Hepatocyte (in vitro differentiated cells): Measurements from ENCODE around the gene KLC3. TPM values are rescaled to one million over a fixed set of nuclear protein-coding genes. Genes with fewer than 3 reads are reported as not detected.

Experiments
- DNase-seq: peaks from one replicate; pipeline ENCODE4 v3.0.0-alpha.2; 2016; ENCODE audit warnings: low spot score
- H2AFZ ChIP-seq: fragments of 200-600 bp; sonication (generic); 2 replicates; pipeline ENCODE4 v1.6.0; 2016; ENCODE audit warnings: antibody characterized with exemption, mild to moderate bottlenecking
- H3K27ac ChIP-seq: fragments of 200-600 bp; sonication (generic); 2 replicates; pipeline ENCODE4 v1.5.1; 2016; ENCODE audit warnings: mild to moderate bottlenecking
- H3K27me3 ChIP-seq: fragments of 200-600 bp; sonication (generic); 2 replicates; pipeline ENCODE4 v1.6.1; 2016
- H3K36me3 ChIP-seq: fragments of 200-600 bp; sonication (generic); replicated peaks from 2 replicates; pipeline ENCODE4 v1.5.1; 2016; ENCODE audit warnings: low read depth; ENCODE audit not compliant: insufficient read depth
- H3K4me1 ChIP-seq: fragments of 200-600 bp; sonication (generic); 2 replicates; pipeline ENCODE4 v1.5.1; 2016; ENCODE audit warnings: mild to moderate bottlenecking, moderate library complexity; ENCODE audit not compliant: insufficient read depth
- H3K4me2 ChIP-seq: fragments of 200-600 bp; sonication (generic); 2 replicates; pipeline ENCODE4 v1.6.0; 2016
- H3K4me3 ChIP-seq: fragments of 200-600 bp; sonication (generic); 2 replicates; pipeline ENCODE4 v1.5.1; 2016; ENCODE audit warnings: mild to moderate bottlenecking
- H3K79me2 ChIP-seq: fragments of 200-600 bp; sonication (generic); 2 replicates; pipeline ENCODE4 v1.6.0; 2017; ENCODE audit warnings: mild to moderate bottlenecking
- H3K9me2 ChIP-seq: fragments of 200-600 bp; sonication (generic); replicated peaks from 2 replicates; pipeline ENCODE4 v1.6.0; 2017; ENCODE audit warnings: mild to moderate bottlenecking; ENCODE audit not compliant: insufficient read depth
- H3K9me3 ChIP-seq: fragments of 200-600 bp; sonication (generic); 2 replicates; pipeline ENCODE4 v1.5.1; 2016; ENCODE audit warnings: low read depth, mild to moderate bottlenecking
- H4K20me1 ChIP-seq: fragments of 200-600 bp; sonication (generic); 2 replicates; pipeline ENCODE4 v1.6.0; 2016; ENCODE audit warnings: mild to moderate bottlenecking; ENCODE audit not compliant: insufficient read depth, poor library complexity, severe bottlenecking
- EZH2 ChIP-seq: fragments of 200-600 bp; sonication (generic); IDR thresholded peaks from 2 replicates; pipeline ENCODE4 v1.6.1; 2016; ENCODE audit warnings: antibody characterized with exemption, mild to moderate bottlenecking, borderline replicate concordance
- EZH2phosphoT487 ChIP-seq: fragments of 200-600 bp; sonication (generic); IDR thresholded peaks from one replicate; pipeline ENCODE4 v1.6.1; 2018; ENCODE audit warnings: antibody characterized with exemption, mild to moderate bottlenecking, low read depth, moderate library complexity; ENCODE audit not compliant: unreplicated experiment, severe bottlenecking
- WGBS: methylation state at CpG from one replicate; pipeline ENCODE4 v1.1.6; 2016; ENCODE audit warnings: low lambda C conversion rate; ENCODE audit errors: missing lambda C conversion rate; 5-methylcytosine and 5-hydroxymethylcytosine counted together
- polyA plus RNA-seq: library from polyadenylated mRNA; unstranded; fragments of >200 nt; fragmentation: Nextera tagmentation; extraction: Ambion mirVana; gene quantifications from 2 replicates; pipeline ENCODE4 v1.2.1, GENCODE V29; 2016
- total RNA-seq: library from RNA; depleted of rRNA; stranded (reverse); fragments of >200 nt; gene quantifications from 2 replicates; pipeline ENCODE4 v1.2.3, GENCODE V29; 2014
- TF ChIP-seq, protein P1 (sequence below): fragments of 200-600 bp; sonication (generic); IDR thresholded peaks from 2 replicates; pipeline ENCODE4 v1.5.1; 2016; ENCODE audit warnings: antibody characterized with exemption, mild to moderate bottlenecking; ENCODE audit not compliant: poor library complexity

Gene KLC3
- total RNA-seq (3.3 and 5.5 TPM in 2 replicates), polyA plus RNA-seq (2.7 and 7.6 TPM in 2 replicates)

DNA sequence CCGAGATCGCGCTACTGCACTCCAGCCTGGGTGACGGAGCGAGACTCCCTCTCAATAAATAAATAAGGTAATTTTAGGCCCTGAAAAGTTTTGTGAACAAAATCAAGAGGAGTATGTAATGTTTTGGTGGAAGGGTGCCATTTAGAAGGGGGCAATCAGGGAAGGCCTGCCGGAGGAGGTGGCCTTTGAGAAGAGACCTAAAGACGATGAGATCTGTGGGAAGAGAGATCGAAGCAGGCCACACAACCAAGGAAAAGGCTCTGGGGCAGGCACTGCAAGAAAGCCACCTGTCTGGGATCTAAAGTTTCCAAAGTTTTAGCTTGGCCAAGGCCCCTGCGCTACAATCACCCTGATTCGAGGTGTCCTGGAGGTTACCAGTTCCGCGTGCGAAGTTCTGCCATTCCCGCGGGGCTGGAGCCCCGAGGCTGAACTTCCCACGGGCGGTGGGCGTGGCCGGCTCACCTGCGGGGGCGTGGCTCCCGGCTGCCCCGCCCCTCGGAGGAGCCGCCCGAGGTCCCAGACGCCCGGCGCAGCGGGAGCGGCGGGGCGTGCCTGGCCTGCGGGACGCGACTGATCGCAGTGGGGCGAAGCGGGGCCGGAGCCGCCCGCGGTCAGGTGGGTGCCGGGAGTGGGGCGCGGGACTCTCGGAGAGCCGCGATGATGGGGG is at the start of gene KLC3:
Gene KLC3 (plus strand): TSS at position 519 of the 667 bp plus-strand sequence. CDS start 4,792 bp downstream, outside the sequence.
- H4K20me1 ChIP-seq: no peaks in the 10 kb centered on the region
- TF ChIP-seq, protein P1, sequence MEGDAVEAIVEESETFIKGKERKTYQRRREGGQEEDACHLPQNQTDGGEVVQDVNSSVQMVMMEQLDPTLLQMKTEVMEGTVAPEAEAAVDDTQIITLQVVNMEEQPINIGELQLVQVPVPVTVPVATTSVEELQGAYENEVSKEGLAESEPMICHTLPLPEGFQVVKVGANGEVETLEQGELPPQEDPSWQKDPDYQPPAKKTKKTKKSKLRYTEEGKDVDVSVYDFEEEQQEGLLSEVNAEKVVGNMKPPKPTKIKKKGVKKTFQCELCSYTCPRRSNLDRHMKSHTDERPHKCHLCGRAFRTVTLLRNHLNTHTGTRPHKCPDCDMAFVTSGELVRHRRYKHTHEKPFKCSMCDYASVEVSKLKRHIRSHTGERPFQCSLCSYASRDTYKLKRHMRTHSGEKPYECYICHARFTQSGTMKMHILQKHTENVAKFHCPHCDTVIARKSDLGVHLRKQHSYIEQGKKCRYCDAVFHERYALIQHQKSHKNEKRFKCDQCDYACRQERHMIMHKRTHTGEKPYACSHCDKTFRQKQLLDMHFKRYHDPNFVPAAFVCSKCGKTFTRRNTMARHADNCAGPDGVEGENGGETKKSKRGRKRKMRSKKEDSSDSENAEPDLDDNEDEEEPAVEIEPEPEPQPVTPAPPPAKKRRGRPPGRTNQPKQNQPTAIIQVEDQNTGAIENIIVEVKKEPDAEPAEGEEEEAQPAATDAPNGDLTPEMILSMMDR: no peak
- TF ChIP-seq EZH2: no peak
- TF ChIP-seq EZH2phosphoT487: no peak
- H3K27me3 ChIP-seq: peaks cover 13% of the 10 kb centered on the region
- no peak within 1 kb of the TSS for H3K4me3 ChIP-seq
- no peaks in the 10 kb centered on the region for H3K9me2 ChIP-seq
- peak within 1 kb of the TSS; percentile 93 for H3K4me2 ChIP-seq
- H3K4me1 ChIP-seq: no peaks in the 10 kb centered on the region
- 15% methylated on average over 47 of the region's 50 CpGs for WGBS
- peak; percentile 85 for DNase-seq
- no peaks in the 10 kb centered on the region for H3K79me2 ChIP-seq
- no peaks in the 10 kb centered on the region for H3K9me3 ChIP-seq
- H3K27ac ChIP-seq: no peak within 1 kb of the TSS
- H2AFZ ChIP-seq: no peak within 1 kb of the TSS
- no peaks in the 10 kb centered on the region for H3K36me3 ChIP-seq

DNA sequence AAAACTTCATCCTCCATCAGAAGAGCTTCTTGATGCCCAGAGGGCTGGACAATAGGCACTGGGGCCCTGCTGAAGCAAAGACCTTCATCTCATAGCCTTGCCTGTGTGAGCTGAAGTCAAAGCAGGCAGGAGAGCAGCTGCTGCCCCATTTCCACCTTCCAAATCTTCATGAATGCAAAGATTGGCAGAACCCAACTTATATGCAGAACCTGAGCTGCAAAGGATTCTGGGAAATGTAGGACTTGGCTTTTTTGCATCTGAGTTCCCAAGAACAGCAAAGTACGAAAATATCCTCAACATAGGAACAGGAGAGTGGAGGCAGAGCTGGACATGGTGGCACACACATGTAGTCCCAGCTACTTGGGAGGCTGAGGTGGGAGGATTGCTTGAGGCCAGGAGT is 48.7 kb upstream of the KLC3 start:
- no peaks in the 10 kb centered on the region for H4K20me1 ChIP-seq
- H3K4me2 ChIP-seq: no peak overlapping the region
- no peaks in the 10 kb centered on the region for H3K9me2 ChIP-seq
- no peak overlapping the region for H3K4me3 ChIP-seq
- H3K9me3 ChIP-seq: no peaks in the 10 kb centered on the region
- no peak for TF ChIP-seq EZH2
- no peak for TF ChIP-seq EZH2phosphoT487
- TF ChIP-seq, protein P1: no peak
- no peak for DNase-seq
- no peaks in the 10 kb centered on the region for H3K4me1 ChIP-seq
- H2AFZ ChIP-seq: no peak overlapping the region
- H3K27me3 ChIP-seq: no peaks in the 10 kb centered on the region
- 100% methylated on average over 1 of the region's 1 CpG for WGBS
- no peak overlapping the region for H3K27ac ChIP-seq
- H3K36me3 ChIP-seq: peaks cover 4% of the 10 kb centered on the region
- H3K79me2 ChIP-seq: no peaks in the 10 kb centered on the region

DNA sequence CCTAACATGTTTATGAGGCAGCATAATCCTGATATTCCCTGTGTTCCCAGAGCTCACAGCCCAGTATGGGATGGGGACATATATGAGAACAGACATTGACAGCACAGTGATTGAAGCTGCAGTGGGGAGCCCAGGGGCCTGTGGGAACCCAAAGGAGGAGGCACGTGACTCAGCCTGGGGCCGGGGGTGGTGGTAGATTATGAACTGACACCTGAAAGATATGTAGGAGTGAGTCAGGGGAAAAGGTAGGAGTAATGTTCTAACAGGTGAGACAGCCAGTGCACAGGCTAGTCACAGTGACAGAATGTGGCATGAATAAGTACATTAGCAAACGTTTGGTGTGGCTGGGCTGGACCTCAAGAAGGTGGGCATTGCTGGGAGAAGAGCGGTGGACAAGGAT is 46.9 kb upstream of the KLC3 start:
- Histone ChIP-seq H3K4me2 (no peak overlapping the region), H3K4me1 (no peaks in the 10 kb centered on the region), H2AFZ (no peak overlapping the region), H3K9me2 (no peaks in the 10 kb centered on the region), H3K27ac (no peak overlapping the region), H3K9me3 (no peaks in the 10 kb centered on the region), H3K4me3 (no peak overlapping the region), H3K27me3 (no peaks in the 10 kb centered on the region), H3K79me2 (no peaks in the 10 kb centered on the region), H3K36me3 (peaks cover 4% of the 10 kb centered on the region), H4K20me1 (no peaks in the 10 kb centered on the region)
- TF ChIP-seq, protein P1: no peak
- TF ChIP-seq EZH2 (no peak), EZH2phosphoT487 (no peak)
- WGBS: 81% methylated on average over 4 of the region's 4 CpGs
- no peak for DNase-seq
